Neutrophil (primary cell): Measurements from ENCODE around the gene HYI.
"Not testable (repeated sequence)": the region's sequence is repeated elsewhere in the genome, so short reads cannot be mapped to it uniquely, and the experiment has no call there.

ENCODE experiments used
- H3K27ac ChIP-seq: fragments of 200-600 bp; sonication (generic); 2 replicates; pipeline ENCODE4 v1.5.1; 2016; ENCODE audit warnings: mild to moderate bottlenecking, moderate library complexity
- H3K27me3 ChIP-seq: fragments of 200-600 bp; sonication (generic); 2 replicates; pipeline ENCODE4 v1.6.0; 2016; ENCODE audit warnings: mild to moderate bottlenecking
- H3K36me3 ChIP-seq: fragments of 200-600 bp; sonication (generic); 2 replicates; pipeline ENCODE4 v1.5.1; 2017
- H3K4me1 ChIP-seq, 2 experiments: fragments of 200-600 bp in 1 of 2; sonication (generic) in 1 of 2; 1 replicate in 1 of 2; 2 replicates in 1 of 2; pipeline versions ENCODE4 v1.5.1 to v1.6.1; 2013 to 2016; ENCODE audit warnings: low read depth in 1 of 2, low read length in 1 of 2, mild to moderate bottlenecking in 1 of 2, moderate library complexity in 1 of 2; ENCODE audit not compliant: control insufficient read depth in 1 of 2, insufficient read depth in 1 of 2
- H3K4me3 ChIP-seq, 2 experiments: fragments of 200-600 bp in 1 of 2; sonication (generic) in 1 of 2; 1 replicate in 1 of 2; 2 replicates in 1 of 2; pipeline ENCODE4 v1.5.1; 2013 to 2016; ENCODE audit warnings: low read depth in 1 of 2, low read length in 1 of 2, mild to moderate bottlenecking in 1 of 2, moderate library complexity in 1 of 2
- H3K9me3 ChIP-seq: fragments of 200-600 bp; sonication (generic); 2 replicates; pipeline ENCODE4 v1.5.1; 2016
- CTCF ChIP-seq: fragments of 200-600 bp; sonication (generic); IDR thresholded peaks from 2 replicates; pipeline ENCODE4 v1.5.1; 2016; ENCODE audit warnings: antibody characterized with exemption

HYI gene

DNA sequence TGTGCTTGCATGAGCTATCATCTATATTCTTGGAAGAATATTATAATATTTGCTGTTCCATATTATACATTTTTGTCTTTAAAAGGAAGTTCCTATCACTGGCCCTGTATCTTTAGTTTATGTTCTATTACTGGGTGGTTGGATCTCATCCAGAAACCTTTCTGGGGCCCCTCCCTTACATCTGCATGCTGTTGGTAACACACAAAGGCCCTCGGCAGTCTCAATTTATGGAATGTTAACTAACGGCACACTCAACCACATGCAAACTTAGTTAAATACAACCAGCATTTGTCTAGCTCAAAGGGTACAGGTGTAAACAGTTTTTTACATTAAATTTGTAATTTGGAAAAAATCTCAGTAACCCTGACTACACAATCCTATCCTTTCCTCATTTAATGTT lies 9.7 kb upstream of the HYI start:
- no peaks in the 10 kb centered on the region for H3K9me3 ChIP-seq
- no peaks in the 10 kb centered on the region for H3K36me3 ChIP-seq
- H3K4me3 ChIP-seq, result no peak overlapping the region
- H3K27ac ChIP-seq, result no peak overlapping the region
- H3K27me3 ChIP-seq, result peaks cover 6% of the 10 kb centered on the region
- no peaks in the 10 kb centered on the region for H3K4me1 ChIP-seq
- no peak for TF ChIP-seq CTCF

DNA sequence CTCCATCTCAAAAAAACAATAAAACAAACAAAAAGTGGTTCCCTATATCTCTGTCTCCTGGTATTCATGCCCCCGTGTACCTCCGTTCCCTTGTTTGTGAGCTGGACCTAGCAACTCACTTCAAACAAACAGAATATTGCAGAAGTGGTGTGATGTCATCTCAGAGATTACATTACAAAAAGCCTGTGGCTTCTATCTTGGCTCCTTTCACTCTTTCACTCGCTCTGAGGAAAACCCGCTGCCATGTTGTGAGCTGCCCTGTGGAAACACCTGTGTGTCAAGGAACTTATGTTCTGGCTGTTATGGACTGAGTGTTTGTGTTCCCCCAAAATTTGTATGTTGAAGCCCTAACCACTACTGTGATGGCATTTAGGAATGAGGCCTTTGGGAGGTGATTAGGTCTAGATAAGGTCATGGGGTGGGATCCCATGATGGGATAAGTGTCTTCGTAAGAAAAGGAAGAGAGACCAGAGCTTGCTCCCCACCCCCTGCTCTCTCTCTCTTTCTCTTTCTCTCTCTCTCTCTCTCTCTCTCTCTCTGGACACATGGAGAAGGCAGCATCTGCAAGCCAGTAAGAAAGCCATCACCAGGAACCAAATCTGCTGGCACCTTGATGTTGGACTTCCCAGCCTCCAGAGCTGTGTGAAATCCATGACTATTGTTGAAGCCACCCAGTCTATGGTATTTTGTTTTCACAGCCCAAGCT lies 7.4 kb upstream of the HYI start:
- H3K36me3 ChIP-seq, result no peaks in the 10 kb centered on the region
- TF ChIP-seq CTCF, result no peak
- no peak overlapping the region for H3K4me3 ChIP-seq
- H3K27me3 ChIP-seq, result peaks cover 25% of the 10 kb centered on the region
- H3K9me3 ChIP-seq, result no peaks in the 10 kb centered on the region
- no peak overlapping the region for H3K27ac ChIP-seq
- no peaks in the 10 kb centered on the region for H3K4me1 ChIP-seq

DNA sequence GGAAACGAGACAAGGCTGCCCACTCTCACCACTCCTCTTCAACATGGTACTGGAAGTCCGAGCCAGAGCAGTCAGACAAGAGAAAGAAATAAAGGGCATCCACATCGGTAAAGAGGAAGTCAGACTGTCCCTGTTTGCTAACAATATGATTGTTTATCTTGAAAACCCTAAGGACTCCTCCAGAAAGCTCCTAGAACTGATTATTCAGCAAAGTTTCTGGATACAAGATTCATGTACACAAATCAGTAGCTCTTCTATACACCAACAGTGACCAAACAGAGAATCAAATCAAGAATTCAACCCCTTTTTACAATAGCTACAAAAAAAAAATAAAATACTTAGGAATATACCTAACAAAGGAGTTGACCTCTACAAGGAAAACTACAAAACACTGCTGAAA lies 4.6 kb upstream of the HYI start:
- not testable (repeated sequence) for H3K27ac ChIP-seq, H3K9me3 ChIP-seq, H3K36me3 ChIP-seq, H3K4me3 ChIP-seq
- Histone ChIP-seq H3K4me1 (peaks cover 10 to 11% of the 10 kb centered on the region in 2 experiments), H3K27me3 (peaks cover 34% of the 10 kb centered on the region)

- H3K27ac ChIP-seq, result no peak overlapping the region
- TF ChIP-seq CTCF, result no peak
- peaks cover 21% of the 10 kb centered on the region for H3K36me3 ChIP-seq
- peaks cover 34% of the 10 kb centered on the region for H3K27me3 ChIP-seq
- H3K4me1 ChIP-seq, result peaks cover 17 to 20% of the 10 kb centered on the region in 2 experiments
- no peaks in the 10 kb centered on the region for H3K9me3 ChIP-seq
- H3K4me3 ChIP-seq, result no peak overlapping the region
Observed at GRCh38 chr1:43455213-43455889, 1.6 kb upstream of the HYI start.

- peak overlapping the region; percentile 59 to 63 for H3K4me3 ChIP-seq
- no peaks in the 10 kb centered on the region for H3K9me3 ChIP-seq
- TF ChIP-seq CTCF, result no peak
- peaks cover 17 to 20% of the 10 kb centered on the region in 2 experiments for H3K4me1 ChIP-seq
- peak overlapping the region; percentile 69 for H3K27ac ChIP-seq
- peaks cover 30% of the 10 kb centered on the region for H3K36me3 ChIP-seq
- peaks cover 34% of the 10 kb centered on the region for H3K27me3 ChIP-seq
Observed at GRCh38 chr1:43454270-43455011, 710 bp upstream of the HYI start.
